ENCODE data around the gene KCTD5.
"Not testable (repeated sequence)": the region's sequence is repeated elsewhere in the genome, so short reads cannot be mapped to it uniquely, and the experiment has no call there.

Gene KCTD5

GRCh38 chr16:2682209-2683021 lies at the start of gene KCTD5:
Gene KCTD5, plus strand, starts transcription at chr16:2682523. Its CDS starts 26 bp downstream, at chr16:2682549.
- H3K79me2 ChIP-seq (ENCODE audit: insufficient read depth, low read depth): peaks cover 26% of the 10 kb centered on the region
- peak within 1 kb of the TSS; percentile 81 for H3K9ac ChIP-seq
- H2AFZ ChIP-seq (ENCODE audit: low read depth): peak within 1 kb of the TSS; percentile 93
- no peak for TF ChIP-seq CTCF (conservative IDR thresholded peaks at IDR 0.05; ENCODE audit: low read depth, low read length)
- H3K4me2 ChIP-seq: peak within 1 kb of the TSS; percentile 98
- no peak within 1 kb of the TSS for H3K4me3 ChIP-seq (IDR thresholded peaks at IDR 0.05; ENCODE audit: insufficient read depth, low read depth, low read length)
- H4K20me1 ChIP-seq (ENCODE audit: insufficient read depth): no peaks in the 10 kb centered on the region
- H3K27ac ChIP-seq: peak within 1 kb of the TSS; percentile 45
- no peaks in the 10 kb centered on the region for H3K27me3 ChIP-seq (ENCODE audit: insufficient read depth, low read depth)
- H3K36me3 ChIP-seq (ENCODE audit: insufficient read depth): no peaks in the 10 kb centered on the region
- H3K4me1 ChIP-seq (ENCODE audit: low read depth, poor library complexity, severe bottlenecking): peaks cover 8% of the 10 kb centered on the region

GRCh38 chr16:2639071-2639721 lies 43.1 kb upstream of the KCTD5 start:
- not testable (repeated sequence) for H3K4me2 ChIP-seq; H2AFZ ChIP-seq (ENCODE audit: low read depth); H3K4me3 ChIP-seq (IDR thresholded peaks at IDR 0.05; ENCODE audit: insufficient read depth, low read depth, low read length)

GRCh38 chr16:2639722-2640072 lies 42.6 kb upstream of the KCTD5 start:
- not testable (repeated sequence) for H2AFZ ChIP-seq (ENCODE audit: low read depth); H4K20me1 ChIP-seq (ENCODE audit: insufficient read depth); H3K4me1 ChIP-seq (ENCODE audit: low read depth, poor library complexity, severe bottlenecking); H3K27me3 ChIP-seq (ENCODE audit: insufficient read depth, low read depth); H3K79me2 ChIP-seq (ENCODE audit: insufficient read depth, low read depth); H3K4me3 ChIP-seq (IDR thresholded peaks at IDR 0.05; ENCODE audit: insufficient read depth, low read depth, low read length); H3K4me2 ChIP-seq; H3K9ac ChIP-seq; H3K36me3 ChIP-seq (ENCODE audit: insufficient read depth); H3K27ac ChIP-seq

More at GRCh38 chr16:2639071-2639721, 43.1 kb upstream of the KCTD5 start:
- H3K27me3 ChIP-seq (ENCODE audit: insufficient read depth, low read depth); H3K79me2 ChIP-seq (ENCODE audit: insufficient read depth, low read depth); H3K4me1 ChIP-seq (ENCODE audit: low read depth, poor library complexity, severe bottlenecking); H3K36me3 ChIP-seq (ENCODE audit: insufficient read depth); H3K27ac ChIP-seq; H3K9ac ChIP-seq; H4K20me1 ChIP-seq (ENCODE audit: insufficient read depth): not testable (repeated sequence)

GRCh38 chr16:2642561-2642960 lies 39.8 kb upstream of the KCTD5 start:
- not testable (repeated sequence) for H3K9ac ChIP-seq; H3K4me3 ChIP-seq (IDR thresholded peaks at IDR 0.05; ENCODE audit: insufficient read depth, low read depth, low read length); H3K79me2 ChIP-seq (ENCODE audit: insufficient read depth, low read depth); H2AFZ ChIP-seq (ENCODE audit: low read depth); H3K4me2 ChIP-seq; H3K27ac ChIP-seq; H3K4me1 ChIP-seq (ENCODE audit: low read depth, poor library complexity, severe bottlenecking); H3K36me3 ChIP-seq (ENCODE audit: insufficient read depth); H4K20me1 ChIP-seq (ENCODE audit: insufficient read depth); H3K27me3 ChIP-seq (ENCODE audit: insufficient read depth, low read depth)

GRCh38 chr16:2644754-2645453 lies 37.4 kb upstream of the KCTD5 start:
- H3K27me3 ChIP-seq (ENCODE audit: insufficient read depth, low read depth); H3K4me2 ChIP-seq; H2AFZ ChIP-seq (ENCODE audit: low read depth); H3K4me1 ChIP-seq (ENCODE audit: low read depth, poor library complexity, severe bottlenecking); H3K9ac ChIP-seq; H3K36me3 ChIP-seq (ENCODE audit: insufficient read depth); H3K79me2 ChIP-seq (ENCODE audit: insufficient read depth, low read depth); H3K27ac ChIP-seq; H3K4me3 ChIP-seq (IDR thresholded peaks at IDR 0.05; ENCODE audit: insufficient read depth, low read depth, low read length); H4K20me1 ChIP-seq (ENCODE audit: insufficient read depth): not testable (repeated sequence)

- H3K27me3 ChIP-seq (ENCODE audit: insufficient read depth, low read depth); H3K79me2 ChIP-seq (ENCODE audit: insufficient read depth, low read depth); H3K4me1 ChIP-seq (ENCODE audit: low read depth, poor library complexity, severe bottlenecking); H3K4me3 ChIP-seq (IDR thresholded peaks at IDR 0.05; ENCODE audit: insufficient read depth, low read depth, low read length); H3K4me2 ChIP-seq; H2AFZ ChIP-seq (ENCODE audit: low read depth); H3K36me3 ChIP-seq (ENCODE audit: insufficient read depth); H4K20me1 ChIP-seq (ENCODE audit: insufficient read depth); H3K27ac ChIP-seq; H3K9ac ChIP-seq: not testable (repeated sequence)
Measured at GRCh38 chr16:2651268-2651871, 31.0 kb upstream of the KCTD5 start.

- not testable (repeated sequence) for H2AFZ ChIP-seq (ENCODE audit: low read depth); H3K79me2 ChIP-seq (ENCODE audit: insufficient read depth, low read depth); H3K4me2 ChIP-seq; H3K4me1 ChIP-seq (ENCODE audit: low read depth, poor library complexity, severe bottlenecking); H3K27me3 ChIP-seq (ENCODE audit: insufficient read depth, low read depth); H4K20me1 ChIP-seq (ENCODE audit: insufficient read depth); H3K9ac ChIP-seq; H3K27ac ChIP-seq; H3K36me3 ChIP-seq (ENCODE audit: insufficient read depth); H3K4me3 ChIP-seq (IDR thresholded peaks at IDR 0.05; ENCODE audit: insufficient read depth, low read depth, low read length)
Measured at GRCh38 chr16:2653915-2654314, 28.4 kb upstream of the KCTD5 start.

GRCh38 chr16:2654949-2655348 lies 27.4 kb upstream of the KCTD5 start:
- not testable (repeated sequence) for H3K4me2 ChIP-seq; H3K27ac ChIP-seq; H3K9ac ChIP-seq; H3K27me3 ChIP-seq (ENCODE audit: insufficient read depth, low read depth); H3K4me1 ChIP-seq (ENCODE audit: low read depth, poor library complexity, severe bottlenecking); H3K79me2 ChIP-seq (ENCODE audit: insufficient read depth, low read depth); H3K36me3 ChIP-seq (ENCODE audit: insufficient read depth); H4K20me1 ChIP-seq (ENCODE audit: insufficient read depth); H3K4me3 ChIP-seq (IDR thresholded peaks at IDR 0.05; ENCODE audit: insufficient read depth, low read depth, low read length); H2AFZ ChIP-seq (ENCODE audit: low read depth)
